H9 (cell line): ENCODE measurements around the gene ZNF764. TPM values are rescaled to one million over a fixed set of nuclear protein-coding genes. Genes with fewer than 3 reads are reported as not detected.

Experiments
- DNase-seq: peaks from one replicate; pipeline ENCODE4 v3.0.0-alpha.2; 2017
- H2AFZ ChIP-seq: one replicate; pipeline ENCODE4 v1.6.1; 2013; ENCODE audit warnings: mild to moderate bottlenecking, low read length, control low read depth, moderate library complexity
- H2AK5ac ChIP-seq: 2 replicates; pipeline ENCODE4 v1.6.1; 2013; ENCODE audit warnings: low read length, control low read depth, mixed read lengths; ENCODE audit not compliant: insufficient read length
- H2BK120ac ChIP-seq: one replicate; pipeline ENCODE4 v1.6.1; 2013; ENCODE audit warnings: low read depth, mild to moderate bottlenecking, low read length, control low read depth, inconsistent platforms; ENCODE audit not compliant: poor library complexity, severe bottlenecking
- H2BK12ac ChIP-seq: 2 replicates; pipeline ENCODE4 v1.6.1; 2013; ENCODE audit warnings: low read length, control low read depth, mixed read lengths, low read depth; ENCODE audit not compliant: insufficient read length
- H2BK15ac ChIP-seq: 2 replicates; pipeline ENCODE4 v1.6.1; 2013; ENCODE audit warnings: low read depth, low read length, control low read depth
- H2BK20ac ChIP-seq: one replicate; pipeline ENCODE4 v1.6.1; 2013; ENCODE audit warnings: low read depth, mild to moderate bottlenecking, low read length, control low read depth, inconsistent platforms; ENCODE audit not compliant: poor library complexity, severe bottlenecking
- H2BK5ac ChIP-seq: 2 replicates; pipeline ENCODE4 v1.6.1; 2013; ENCODE audit warnings: low read length, control low read depth, mixed read lengths; ENCODE audit not compliant: insufficient read length
- H3K14ac ChIP-seq: 2 replicates; pipeline ENCODE4 v1.6.1; 2013; ENCODE audit warnings: low read length, control low read depth; ENCODE audit not compliant: insufficient read depth
- H3K18ac ChIP-seq: 2 replicates; pipeline ENCODE4 v1.6.1; 2013; ENCODE audit warnings: low read depth, mild to moderate bottlenecking, mixed read lengths, low read length, control low read depth; ENCODE audit not compliant: insufficient read length
- H3K23ac ChIP-seq: 2 replicates; pipeline ENCODE4 v1.6.1; 2013; ENCODE audit warnings: low read length, control low read depth, mixed read lengths, low read depth; ENCODE audit not compliant: insufficient read length
- H3K23me2 ChIP-seq: 2 replicates; pipeline ENCODE4 v1.6.1; 2013; ENCODE audit warnings: low read depth, mild to moderate bottlenecking, mixed read lengths, low read length, control low read depth; ENCODE audit not compliant: insufficient read length, poor library complexity, severe bottlenecking
- H3K27ac ChIP-seq: 2 replicates; pipeline ENCODE4 v1.5.1; 2013; ENCODE audit warnings: low read length, control low read depth, mixed read lengths, low read depth; ENCODE audit not compliant: insufficient read length
- H3K27me3 ChIP-seq: 2 replicates; pipeline ENCODE4 v1.6.1; 2013; ENCODE audit warnings: low read length, control low read depth, inconsistent platforms; ENCODE audit not compliant: insufficient read depth
- H3K4ac ChIP-seq: 2 replicates; pipeline ENCODE4 v1.6.1; 2013; ENCODE audit warnings: low read depth, mild to moderate bottlenecking, control low read depth, inconsistent platforms, low read length, moderate library complexity
- H3K4me1 ChIP-seq: 2 replicates; pipeline ENCODE4 v1.6.1; 2013; ENCODE audit warnings: low read length, control low read depth, inconsistent platforms; ENCODE audit not compliant: insufficient read depth
- H3K4me2 ChIP-seq: 2 replicates; pipeline ENCODE4 v1.6.1; 2013; ENCODE audit warnings: low read length, control low read depth, mixed read lengths; ENCODE audit not compliant: insufficient read length, insufficient read depth
- H3K56ac ChIP-seq: 2 replicates; pipeline ENCODE4 v1.6.1; 2013; ENCODE audit warnings: low read depth, mild to moderate bottlenecking, mixed read lengths, low read length, control low read depth; ENCODE audit not compliant: insufficient read length
- H3K79me1 ChIP-seq: 2 replicates; pipeline ENCODE4 v1.6.1; 2013; ENCODE audit warnings: low read depth, mild to moderate bottlenecking, moderate library complexity, low read length, control low read depth, inconsistent platforms; ENCODE audit not compliant: insufficient read depth, poor library complexity, severe bottlenecking
- H3K79me2 ChIP-seq: 2 replicates; pipeline ENCODE4 v1.6.1; 2013; ENCODE audit warnings: low read length, control low read depth, inconsistent platforms; ENCODE audit not compliant: insufficient read depth
- H3K9ac ChIP-seq: 2 replicates; pipeline ENCODE4 v1.6.1; 2013; ENCODE audit warnings: low read length, control low read depth, mixed read lengths; ENCODE audit not compliant: insufficient read length; ENCODE audit errors: extremely low read depth
- H3K9me3 ChIP-seq: one replicate; pipeline ENCODE4 v1.6.1; 2013; ENCODE audit warnings: low read depth, low read length, inconsistent platforms; ENCODE audit not compliant: control insufficient read depth
- H3T11ph ChIP-seq: one replicate; pipeline ENCODE4 v1.6.1; 2013; ENCODE audit warnings: mild to moderate bottlenecking, low read length, control low read depth, inconsistent platforms
- H4K20me1 ChIP-seq: one replicate; pipeline ENCODE4 v1.6.1; 2013; ENCODE audit not compliant: control insufficient read depth, insufficient read length, insufficient read depth
- H4K5ac ChIP-seq: 2 replicates; pipeline ENCODE4 v1.6.1; 2013; ENCODE audit warnings: low read depth, mild to moderate bottlenecking, mixed read lengths, low read length, control low read depth; ENCODE audit not compliant: insufficient read length
- H4K8ac ChIP-seq: replicated peaks from 2 replicates; pipeline ENCODE4 v1.6.1; 2013; ENCODE audit warnings: low read length, control low read depth, mixed read lengths, low read depth; ENCODE audit not compliant: insufficient read length
- H4K91ac ChIP-seq: 2 replicates; pipeline ENCODE4 v1.6.1; 2013; ENCODE audit warnings: low read depth, mild to moderate bottlenecking, moderate library complexity, mixed read lengths, low read length, control low read depth; ENCODE audit not compliant: insufficient read length
- H3K27ac Mint-ChIP-seq, 3 experiments: 2 replicates in 2 of 3; 3 replicates in 1 of 3; pipeline ENCODE4 v1.8.0; 2020 to 2021; ENCODE audit warnings: mixed read lengths in 3 of 3, mild to moderate bottlenecking in 1 of 3, moderate library complexity in 1 of 3
- H3K27me3 Mint-ChIP-seq: 2 replicates; pipeline ENCODE4 v1.8.0; 2021; ENCODE audit warnings: low read depth, mild to moderate bottlenecking, moderate library complexity, mixed read lengths
- H3K36me3 Mint-ChIP-seq, 3 experiments: 2 replicates in 2 of 3; 3 replicates in 1 of 3; pipeline ENCODE4 v1.8.0; 2020 to 2021; ENCODE audit warnings: low read depth in 3 of 3, mixed read lengths in 3 of 3; ENCODE audit not compliant: insufficient read depth in 1 of 3
- H3K4me1 Mint-ChIP-seq, 2 experiments: 2 replicates each; pipeline ENCODE4 v1.8.0; 2020; ENCODE audit warnings: mixed read lengths in 2 of 2
- H3K4me3 Mint-ChIP-seq, 2 experiments: 2 replicates in 1 of 2; 3 replicates in 1 of 2; pipeline ENCODE4 v1.8.0; 2020 to 2021; ENCODE audit warnings: mild to moderate bottlenecking in 2 of 2, mixed read lengths in 2 of 2, moderate library complexity in 1 of 2
- H3K9me3 Mint-ChIP-seq, 2 experiments: 2 replicates in 1 of 2; 3 replicates in 1 of 2; pipeline ENCODE4 v1.8.0; 2020; ENCODE audit warnings: mild to moderate bottlenecking in 2 of 2, mixed read lengths in 2 of 2, moderate library complexity in 1 of 2
- CTCF ChIP-seq: fragments of 200-600 bp; sonication (generic); conservative IDR thresholded peaks from 3 replicates; pipeline ENCODE4 v1.8.0; 2021; ENCODE audit warnings: antibody characterized with exemption, mild to moderate bottlenecking
- WGBS: extraction: QIAGEN DNeasy Blood & Tissue Kit; methylation state at CpG from one replicate; pipeline ENCODE4 v1.1.7; 2013; ENCODE audit warnings: missing lambda C conversion rate, low lambda C conversion rate, mixed read lengths; ENCODE audit not compliant: insufficient read length; ENCODE audit errors: extremely low coverage; 5-methylcytosine and 5-hydroxymethylcytosine counted together
- total RNA-seq: library from RNA; stranded (reverse); gene quantifications from 2 replicates; pipeline ENCODE4 v1.2.1, GENCODE V29; 2021

ZNF764 gene
- total RNA-seq, 1 experiment from 2014 or later = 11.4 TPM

- Mint-ChIP-seq H3K27ac (no peak overlapping the region), H3K27me3 (peaks cover 4% of the 10 kb centered on the region; the same call in 1 of the 2 replicates), H3K36me3 (peaks cover 5 to 37% (median 33%) of the 10 kb centered on the region in 3 experiments), H3K9me3 (peaks cover 0 to 6% of the 10 kb centered on the region in 2 experiments; a peak in 1 of 5 replicates), H3K4me1 (peaks cover 22 to 31% of the 10 kb centered on the region in 2 experiments), H3K4me3 (no peak overlapping the region)
- no peaks in the 10 kb centered on the region for H3K23me2 ChIP-seq
- no peak overlapping the region for H3K4me2 ChIP-seq
- H3K79me2 ChIP-seq = no peaks in the 10 kb centered on the region
- H2AFZ ChIP-seq = no peak overlapping the region
- WGBS = no CpG with 5 or more reads among the region's 3 CpGs
- H3K9ac ChIP-seq = no peak overlapping the region
- H2BK12ac ChIP-seq = no peak overlapping the region
- H3K27ac ChIP-seq = no peak overlapping the region
- no peak for DNase-seq
- H4K5ac ChIP-seq = no peak overlapping the region
- H4K91ac ChIP-seq = no peak overlapping the region
- H3K27me3 ChIP-seq = no peaks in the 10 kb centered on the region
- no peak overlapping the region for H3K4ac ChIP-seq
- H3K79me1 ChIP-seq = no peaks in the 10 kb centered on the region
- H3K9me3 ChIP-seq = no peaks in the 10 kb centered on the region
- H3T11ph ChIP-seq = no peak overlapping the region
- H2BK15ac ChIP-seq = no peak overlapping the region
- no peak overlapping the region for H2BK20ac ChIP-seq
- TF ChIP-seq CTCF = no peak
- no peaks in the 10 kb centered on the region for H4K20me1 ChIP-seq
- no peak overlapping the region for H3K23ac ChIP-seq
- H3K14ac ChIP-seq = no peak overlapping the region
- H2BK120ac ChIP-seq = no peak overlapping the region
- no peak overlapping the region for H3K18ac ChIP-seq
- no peak overlapping the region for H2BK5ac ChIP-seq
- peaks cover 3% of the 10 kb centered on the region; the same call in 1 of the 2 replicates for H3K4me1 ChIP-seq
- no peak overlapping the region for H2AK5ac ChIP-seq
- no peak overlapping the region for H4K8ac ChIP-seq
- H3K56ac ChIP-seq = no peak overlapping the region
Measured at GRCh38 chr16:30551781-30552180, 6.4 kb downstream of the ZNF764 start.
